Body of pancreas (tissue), 4 donors: ENCODE measurements around the gene KIF11. TPM values are rescaled to one million over a fixed set of nuclear protein-coding genes. Genes with fewer than 3 reads are reported as not detected.

Experiments
- ATAC-seq: fragments of 150-250 bp; one replicate; pipeline ENCODE4 v1.9.1; 2016
- DNase-seq, 4 donors: peaks; one replicate each; pipeline ENCODE4 v3.0.0-alpha.2; 2019
- H3K27ac ChIP-seq, 4 donors: fragments of 200-600 bp; sonication (generic); 1 replicate in 3 of 4; 2 replicates in 1 of 4; pipeline versions ENCODE4 v1.5.1 to v1.6.1; 2016 to 2019; ENCODE audit warnings: mild to moderate bottlenecking in 1 of 4, mixed read lengths in 1 of 4, moderate library complexity in 1 of 4
- H3K27me3 ChIP-seq, 2 donors: fragments of 200-600 bp; sonication (generic); one replicate each; pipeline ENCODE4 v1.6.0; 2016; ENCODE audit warnings: mild to moderate bottlenecking in 1 of 2
- H3K36me3 ChIP-seq, 2 donors: fragments of 200-600 bp; sonication (generic); replicated peaks in 1 of 2; 2 replicates each; pipeline ENCODE4 v1.5.1; 2016; ENCODE audit warnings: low read depth in 2 of 2; ENCODE audit not compliant: insufficient read depth in 1 of 2
- H3K4me1 ChIP-seq: fragments of 200-600 bp; sonication (generic); one replicate; pipeline ENCODE4 v1.6.0; 2016
- H3K4me3 ChIP-seq, 2 donors: fragments of 200-600 bp; sonication (generic); 1 replicate in 1 of 2; 2 replicates in 1 of 2; pipeline ENCODE4 v1.5.1; 2016 to 2019
- H3K9me3 ChIP-seq, 3 donors: fragments of 200-600 bp; sonication (generic); 1 replicate in 2 of 3; 2 replicates in 1 of 3; pipeline ENCODE4 v1.5.1; 2016
- CTCF ChIP-seq, 7 experiments: fragments of 450-650 bp in 4 of 7; fragments of 200-600 bp in 3 of 7; sonication (generic) in 3 of 7; IDR thresholded peaks; one replicate each; pipeline ENCODE4 v1.5.1; 2016 to 2019; ENCODE audit warnings: antibody characterized with exemption in 7 of 7
- POLR2A ChIP-seq, 3 donors: fragments of 450-650 bp; IDR thresholded peaks; one replicate each; pipeline ENCODE4 v1.6.1; 2016; ENCODE audit warnings: antibody characterized with exemption in 3 of 3, mild to moderate bottlenecking in 2 of 3
- WGBS, 2 donors: methylation state at CpG; one replicate each; pipeline ENCODE4 v1.1.5; 2017; 5-methylcytosine and 5-hydroxymethylcytosine counted together
- intact Hi-C: fragments of 100-400 bp; cut with DNase I; formaldehyde crosslinking; loops from one replicate; pipeline ENCODE4 v1.15.1; 2023
- total RNA-seq, 2 donors: library from RNA; depleted of rRNA; stranded (reverse); fragments of >200 nt; gene quantifications; one replicate each; pipeline ENCODE4 v1.1.0, GENCODE V29; 2016

Gene KIF11
- total RNA-seq, 2 donors from 2014 or later, result 0.26 to 0.66 TPM

- DNase-seq, result no peak
- no peak for ATAC-seq
- no peaks in the 10 kb centered on the region for H3K4me1 ChIP-seq
- no peak for TF ChIP-seq CTCF (IDR thresholded peaks at IDR 0.05)
- no peak for TF ChIP-seq POLR2A (IDR thresholded peaks at IDR 0.05)
- no peaks in the 10 kb centered on the region for H3K27me3 ChIP-seq
- H3K36me3 ChIP-seq, result no peaks in the 10 kb centered on the region
- H3K27ac ChIP-seq, result no peak overlapping the region
- peaks cover 0 to 5% (median 0%) of the 10 kb centered on the region in 3 donors for H3K9me3 ChIP-seq
- no peak overlapping the region for H3K4me3 ChIP-seq
- intact Hi-C loops, result no loop called here
Measured at GRCh38 chr10:92664322-92664721, 71.4 kb downstream of the KIF11 start.

GRCh38 chr10:92667078-92667477, 74.1 kb downstream of the KIF11 start:
- TF ChIP-seq POLR2A (IDR thresholded peaks at IDR 0.05) (no peak), CTCF (IDR thresholded peaks at IDR 0.05) (no peak)
- DNase-seq, result no peak
- intact Hi-C loops, result no loop called here
- Histone ChIP-seq H3K9me3 (peaks cover 0 to 5% (median 0%) of the 10 kb centered on the region in 3 donors), H3K4me3 (no peak overlapping the region), H3K27me3 (no peaks in the 10 kb centered on the region), H3K27ac (no peak overlapping the region), H3K4me1 (no peaks in the 10 kb centered on the region), H3K36me3 (no peaks in the 10 kb centered on the region)
- 94 to 95% methylated on average over 6 of the region's 6 CpGs for WGBS, 2 donors
- no peak for ATAC-seq

GRCh38 chr10:92677708-92678107, 84.8 kb downstream of the KIF11 start:
- no peak for TF ChIP-seq CTCF (IDR thresholded peaks at IDR 0.05)
- no peak for TF ChIP-seq POLR2A (IDR thresholded peaks at IDR 0.05)
- H3K27ac ChIP-seq, result no peak overlapping the region
- no peaks in the 10 kb centered on the region for H3K27me3 ChIP-seq
- no peak for DNase-seq
- intact Hi-C loops, result no loop called here
- ATAC-seq, result no peak
- H3K36me3 ChIP-seq, result no peaks in the 10 kb centered on the region
- no peak overlapping the region for H3K4me3 ChIP-seq
- H3K9me3 ChIP-seq, result no peaks in the 10 kb centered on the region
- no peaks in the 10 kb centered on the region for H3K4me1 ChIP-seq

GRCh38 chr10:92678206-92678605, 85.3 kb downstream of the KIF11 start:
- DNase-seq (no peak), ATAC-seq (no peak)
- H3K27me3 ChIP-seq, result no peaks in the 10 kb centered on the region
- H3K4me3 ChIP-seq, result no peak overlapping the region
- no peaks in the 10 kb centered on the region for H3K9me3 ChIP-seq
- no peak overlapping the region for H3K27ac ChIP-seq
- intact Hi-C loops, result no loop called here
- WGBS, 2 donors, result 87 to 96% methylated on average over 5 of the region's 5 CpGs
- no peak for TF ChIP-seq POLR2A (IDR thresholded peaks at IDR 0.05)
- no peak for TF ChIP-seq CTCF (IDR thresholded peaks at IDR 0.05)
- no peaks in the 10 kb centered on the region for H3K4me1 ChIP-seq
- no peaks in the 10 kb centered on the region for H3K36me3 ChIP-seq

GRCh38 chr10:92681306-92681834, 88.4 kb downstream of the KIF11 start:
- Histone ChIP-seq H3K36me3 (no peaks in the 10 kb centered on the region), H3K9me3 (no peaks in the 10 kb centered on the region), H3K27ac (no peak overlapping the region), H3K27me3 (no peaks in the 10 kb centered on the region), H3K4me1 (no peaks in the 10 kb centered on the region), H3K4me3 (no peak overlapping the region)
- DNase-seq (no peak), ATAC-seq (no peak)
- no peak for TF ChIP-seq POLR2A (IDR thresholded peaks at IDR 0.05)
- no peak for TF ChIP-seq CTCF (IDR thresholded peaks at IDR 0.05)
- 80 to 92% methylated on average over 2 of the region's 2 CpGs for WGBS, 2 donors
- intact Hi-C loops, result no loop called here
